ENCODE measurements around the gene CSMD2. TPM values are rescaled to one million over a fixed set of nuclear protein-coding genes. Genes with fewer than 3 reads are reported as not detected.

CSMD2 gene
- total and polyA plus RNA-seq, 2 of the 8 experiments (the other 6 are each of a cell fraction or from before 2014, with no cell fraction given): 7.0 to 14.7 TPM

GRCh38 chr1:33818071-33818470, 347.0 kb downstream of the CSMD2 start (continued):
- TF ChIP-seq CHD7 (IDR thresholded peaks at IDR 0.05; ENCODE audit: insufficient replicate concordance, low read length) (no peak), CHD1 (IDR thresholded peaks at IDR 0.05; ENCODE audit: low read depth, low read length) (no peak), MAX (IDR thresholded peaks at IDR 0.05) (no peak), CREB1 (IDR thresholded peaks at IDR 0.05) (no peak), CEBPB (IDR thresholded peaks at IDR 0.05; ENCODE audit: low read depth, low read length) (no peak), BRCA1 (IDR thresholded peaks at IDR 0.05; ENCODE audit: low read depth, low read length) (no peak), RAD21 (IDR thresholded peaks at IDR 0.05 in 1 of 2, conservative IDR thresholded peaks at IDR 0.05 in 1 of 2; ENCODE audit: low read depth in 2 of 2, low read length in 2 of 2) (no peak), SP2 (IDR thresholded peaks at IDR 0.05; ENCODE audit: low read length) (no peak), EGR1 (IDR thresholded peaks at IDR 0.05; ENCODE audit: borderline replicate concordance, low read depth, low read length) (no peak), YY1 (IDR thresholded peaks at IDR 0.05; ENCODE audit: low read depth, low read length) (no peak), HDAC2 (IDR thresholded peaks at IDR 0.05; ENCODE audit: borderline replicate concordance in 1 of 2, low read depth in 2 of 2, low read length in 2 of 2) (no peak)
